RWPE1 (cell line): Measurements from ENCODE around the gene SPOUT1.

Experiments
- CTCF ChIA-PET: fragments of 350-600 bp; sonication (Branson Sonifier 250); formaldehyde crosslinking; extraction: SDS; loops from one replicate; lab custom pipeline; 2021; lab: Yijun Ruan, JAX
- POLR2A ChIA-PET: fragments of 400-600 bp; formaldehyde crosslinking; extraction: SDS; loops from one replicate; lab custom pipeline; 2020; ENCODE audit warnings: antibody characterized with exemption; ENCODE audit not compliant: low non-redundant PET; lab: Yijun Ruan, JAX
- DNase-seq: peaks from one replicate; pipeline ENCODE4 v3.0.0; 2012; ENCODE audit warnings: low spot score
- H3K27ac ChIP-seq: fragments of 450-650 bp; 2 replicates; pipeline ENCODE4 v1.5.1; 2017
- TF ChIP-seq, protein P1 (sequence below): fragments of 450-650 bp; conservative IDR thresholded peaks from 2 replicates; pipeline ENCODE4 v1.5.1; 2017; ENCODE audit warnings: low read depth, mild to moderate bottlenecking

Gene SPOUT1

DNA sequence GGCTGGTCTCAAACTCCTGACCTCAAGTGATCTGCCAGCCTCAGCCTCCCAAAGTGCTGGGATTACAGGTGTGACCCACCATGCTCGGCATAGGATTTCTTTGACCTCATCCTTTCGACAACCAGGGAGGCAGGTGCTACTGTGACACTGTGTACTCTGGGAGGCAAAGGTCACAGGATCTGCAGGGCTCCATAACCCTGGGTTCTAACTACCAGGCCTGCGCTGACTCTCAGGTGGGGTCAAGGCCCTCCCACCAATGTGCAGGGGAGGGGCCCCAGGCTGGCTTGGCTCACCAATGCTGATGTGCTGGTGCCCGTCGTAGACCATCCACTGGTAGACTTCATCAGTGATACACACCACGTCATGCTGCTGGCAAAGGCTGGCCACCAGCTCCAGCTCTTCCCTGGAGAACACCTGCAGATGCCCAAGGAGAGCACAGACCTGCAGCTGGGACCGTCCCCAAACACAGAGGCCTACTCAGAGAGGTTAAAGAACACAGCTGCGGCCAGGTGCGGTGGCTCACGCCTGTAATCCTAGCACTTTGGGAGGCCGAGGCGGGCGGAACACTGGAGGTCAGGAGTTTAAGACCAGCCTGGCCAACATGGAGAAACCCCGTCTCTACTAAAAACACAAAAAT lies 7.0 kb upstream of the SPOUT1 start:
- TF ChIP-seq, protein P1, sequence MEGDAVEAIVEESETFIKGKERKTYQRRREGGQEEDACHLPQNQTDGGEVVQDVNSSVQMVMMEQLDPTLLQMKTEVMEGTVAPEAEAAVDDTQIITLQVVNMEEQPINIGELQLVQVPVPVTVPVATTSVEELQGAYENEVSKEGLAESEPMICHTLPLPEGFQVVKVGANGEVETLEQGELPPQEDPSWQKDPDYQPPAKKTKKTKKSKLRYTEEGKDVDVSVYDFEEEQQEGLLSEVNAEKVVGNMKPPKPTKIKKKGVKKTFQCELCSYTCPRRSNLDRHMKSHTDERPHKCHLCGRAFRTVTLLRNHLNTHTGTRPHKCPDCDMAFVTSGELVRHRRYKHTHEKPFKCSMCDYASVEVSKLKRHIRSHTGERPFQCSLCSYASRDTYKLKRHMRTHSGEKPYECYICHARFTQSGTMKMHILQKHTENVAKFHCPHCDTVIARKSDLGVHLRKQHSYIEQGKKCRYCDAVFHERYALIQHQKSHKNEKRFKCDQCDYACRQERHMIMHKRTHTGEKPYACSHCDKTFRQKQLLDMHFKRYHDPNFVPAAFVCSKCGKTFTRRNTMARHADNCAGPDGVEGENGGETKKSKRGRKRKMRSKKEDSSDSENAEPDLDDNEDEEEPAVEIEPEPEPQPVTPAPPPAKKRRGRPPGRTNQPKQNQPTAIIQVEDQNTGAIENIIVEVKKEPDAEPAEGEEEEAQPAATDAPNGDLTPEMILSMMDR = no peak
- ChIA-PET CTCF (no interaction called here), POLR2A (no interaction called here)
- DNase-seq = no peak
- H3K27ac ChIP-seq = no peak overlapping the region; the same call in 1 of the 2 replicates

DNA sequence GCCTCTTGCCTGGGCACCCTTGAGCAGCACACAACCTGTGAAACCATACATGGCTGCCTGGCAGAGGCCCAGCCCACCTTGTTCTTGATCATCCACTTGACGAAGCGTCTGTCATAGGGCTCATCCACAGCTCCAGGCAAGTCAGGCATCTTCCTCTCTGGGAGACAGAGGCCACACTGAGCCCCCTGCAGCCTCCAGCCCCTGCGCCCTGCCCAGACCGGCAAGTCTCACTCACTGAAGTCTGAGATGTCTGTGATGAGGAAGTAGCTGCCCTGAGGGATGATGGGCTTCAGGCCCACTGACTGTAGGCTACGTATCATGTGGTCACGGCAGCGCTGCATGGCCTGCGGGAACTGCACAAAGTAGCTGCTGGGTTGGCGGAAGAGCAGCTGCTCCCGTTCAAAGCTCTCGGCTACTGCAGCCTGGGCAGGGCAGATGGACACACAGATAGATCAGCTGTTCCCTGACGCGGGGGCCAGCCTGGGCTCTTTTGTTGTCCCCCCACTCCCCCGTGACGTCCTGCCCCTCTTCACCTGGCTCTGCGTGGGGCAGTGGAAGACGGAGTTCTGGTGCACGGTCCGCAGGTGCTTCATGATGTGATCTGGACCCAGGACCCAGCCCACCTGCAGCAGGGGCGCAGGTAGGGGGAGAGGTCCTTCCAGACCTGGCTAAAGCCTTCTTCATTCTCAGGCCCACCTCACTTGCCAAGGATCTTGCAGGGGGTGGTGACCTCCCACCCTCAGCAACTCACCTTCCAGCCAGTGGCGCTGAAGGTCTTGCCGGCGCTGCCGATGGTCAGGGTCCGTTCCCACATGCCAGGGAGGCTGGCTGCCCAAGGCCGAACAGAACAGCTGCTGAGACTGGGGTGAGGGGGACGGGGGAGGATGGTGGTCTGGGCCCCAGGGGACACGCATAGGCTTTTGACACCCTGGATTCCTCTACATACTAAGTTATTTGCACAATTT lies 5.9 kb upstream of the SPOUT1 start:
- POLR2A ChIA-PET = no interaction called here
- TF ChIP-seq, protein P1 = no peak
- CTCF ChIA-PET = interaction anchor here (0.9 kb wide), 1 partner anchor 17 kb away, joined by 5 read pairs; the partner anchor contains the start of gene ENDOG
- H3K27ac ChIP-seq = no peak overlapping the region
- no peak for DNase-seq

DNA sequence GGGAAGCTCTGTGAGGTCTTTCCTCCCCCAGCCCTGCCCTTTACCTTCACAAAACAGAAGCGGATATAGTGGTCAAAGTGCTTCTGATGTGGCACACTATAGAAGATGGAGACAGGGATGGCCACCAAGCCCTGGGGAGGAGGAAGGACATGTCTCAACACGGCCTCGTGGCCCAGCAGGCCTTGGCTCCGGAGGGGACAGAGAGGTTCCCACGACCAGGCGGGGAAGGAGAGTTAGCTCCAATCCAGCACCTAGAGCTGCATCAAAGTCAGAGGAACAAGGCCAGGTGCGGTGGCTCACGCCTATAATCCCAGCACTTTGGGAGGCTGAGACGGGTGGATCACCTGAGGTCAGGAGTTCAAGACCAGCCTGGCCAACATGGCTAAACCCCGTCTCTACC lies 4.1 kb upstream of the SPOUT1 start:
- TF ChIP-seq, protein P1 = no peak
- CTCF ChIA-PET = no interaction called here
- POLR2A ChIA-PET = no interaction called here
- peak overlapping the region; percentile 18 for H3K27ac ChIP-seq
- DNase-seq = no peak

DNA sequence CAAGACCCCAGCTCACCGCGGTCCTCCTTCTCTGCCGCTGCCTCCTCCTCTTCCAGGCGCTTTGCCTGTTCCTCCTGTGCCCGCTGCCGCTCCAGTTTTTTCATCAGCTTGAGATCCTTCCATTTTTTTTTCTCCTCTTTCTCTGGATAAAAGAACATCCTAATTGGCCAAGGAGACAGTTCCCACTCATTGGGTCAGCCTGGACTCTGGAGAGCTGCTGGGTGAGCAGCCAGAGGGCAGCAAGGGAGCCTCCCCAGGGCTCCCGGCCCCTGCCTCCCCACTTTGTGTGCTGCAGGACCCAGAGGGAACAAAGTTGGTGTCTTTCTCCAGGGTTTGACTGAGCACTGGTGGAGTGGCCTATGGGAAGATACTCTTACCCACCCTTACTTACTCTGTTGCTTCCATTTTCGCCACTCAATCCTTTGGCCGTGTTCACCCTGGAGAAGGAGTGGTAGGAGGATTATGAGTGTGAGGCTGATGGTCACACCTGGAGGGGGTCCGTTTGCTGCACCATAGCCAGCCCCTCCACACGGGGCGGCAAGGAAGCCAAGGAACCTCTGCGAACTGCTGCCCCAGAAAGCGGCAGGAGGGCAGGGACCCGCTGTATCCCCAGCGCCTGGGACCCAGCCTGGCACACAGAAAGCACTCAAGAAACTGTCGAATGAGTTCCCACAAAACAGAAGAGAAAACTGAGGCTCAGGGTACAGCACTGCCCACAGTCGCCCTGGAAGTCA lies 708 bp downstream of the SPOUT1 start:
- POLR2A ChIA-PET = interaction anchor here (1.0 kb wide), 1 partner anchor 9 kb away, joined by 7 read pairs; no protein-coding TSS in a partner anchor
- peak overlapping the region; percentile 79 for H3K27ac ChIP-seq
- TF ChIP-seq, protein P1 = no peak
- CTCF ChIA-PET = interaction anchor here (2.1 kb wide), 1 partner anchor 11 kb away, joined by 12 read pairs; the partner anchor contains the start of gene ENDOG
- DNase-seq = no peak

DNA sequence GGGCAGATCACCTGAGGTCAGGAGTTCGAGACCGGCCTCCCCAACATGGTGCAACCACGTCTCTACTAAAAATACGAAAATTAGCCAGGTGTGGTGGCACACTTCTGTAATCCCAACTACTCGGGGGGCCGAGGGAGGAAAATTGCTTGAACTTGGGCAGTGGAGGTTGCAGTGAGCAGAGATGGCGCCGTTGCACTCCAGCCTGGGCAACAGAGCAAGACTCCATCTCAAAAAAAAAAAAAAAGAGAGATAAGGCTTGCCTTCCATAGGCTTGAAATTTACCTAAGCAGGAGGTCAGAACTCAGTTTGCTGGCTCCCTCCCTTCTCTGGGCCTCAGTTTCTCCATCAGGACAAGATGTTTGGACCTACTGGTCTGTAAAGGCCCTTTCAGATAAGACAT lies 1.3 kb downstream of the SPOUT1 start:
- no peak for DNase-seq
- ChIA-PET POLR2A (no interaction called here), CTCF (no interaction called here)
- TF ChIP-seq, protein P1 = no peak
- peak overlapping the region; percentile 79 for H3K27ac ChIP-seq
